Brain microvascular endothelial cell (primary cell): Measurements from ENCODE around the gene FGF12.

ENCODE experiments used
- DNase-seq: peaks from one replicate; pipeline ENCODE4 v3.0.0-alpha.2; 2020
- H3K27ac ChIP-seq: fragments of 250-450 bp; sonication (Bioruptor Pico); 2 replicates; pipeline ENCODE4 v1.5.1; 2020; ENCODE audit warnings: mild to moderate bottlenecking, moderate library complexity
- H3K27me3 ChIP-seq: fragments of 250-450 bp; sonication (Bioruptor Pico); replicated peaks from 2 replicates; pipeline ENCODE4 v1.5.1; 2020; ENCODE audit warnings: mild to moderate bottlenecking
- H3K36me3 ChIP-seq: fragments of 250-450 bp; sonication (Bioruptor Pico); replicated peaks from 2 replicates; pipeline ENCODE4 v1.5.1; 2020; ENCODE audit warnings: mild to moderate bottlenecking
- H3K4me3 ChIP-seq: 2 replicates; pipeline ENCODE4 v1.5.1; 2011; ENCODE audit warnings: low read depth, mild to moderate bottlenecking, control low read depth, low read length, moderate library complexity
- CTCF ChIP-seq: IDR thresholded peaks from 2 replicates; pipeline ENCODE4 v1.5.1; 2011; ENCODE audit warnings: low read depth, mild to moderate bottlenecking, moderate library complexity, low read length, control low read depth, inconsistent platforms; ENCODE audit errors: missing control alignments
- in situ Hi-C: cut with HindIII; loops from 2 replicates; pipeline ENCODE4 v1.10.0; 2017; ENCODE audit warnings: low sequenced_read_pairs, low pct_ligation_motif_present

Gene FGF12

DNA sequence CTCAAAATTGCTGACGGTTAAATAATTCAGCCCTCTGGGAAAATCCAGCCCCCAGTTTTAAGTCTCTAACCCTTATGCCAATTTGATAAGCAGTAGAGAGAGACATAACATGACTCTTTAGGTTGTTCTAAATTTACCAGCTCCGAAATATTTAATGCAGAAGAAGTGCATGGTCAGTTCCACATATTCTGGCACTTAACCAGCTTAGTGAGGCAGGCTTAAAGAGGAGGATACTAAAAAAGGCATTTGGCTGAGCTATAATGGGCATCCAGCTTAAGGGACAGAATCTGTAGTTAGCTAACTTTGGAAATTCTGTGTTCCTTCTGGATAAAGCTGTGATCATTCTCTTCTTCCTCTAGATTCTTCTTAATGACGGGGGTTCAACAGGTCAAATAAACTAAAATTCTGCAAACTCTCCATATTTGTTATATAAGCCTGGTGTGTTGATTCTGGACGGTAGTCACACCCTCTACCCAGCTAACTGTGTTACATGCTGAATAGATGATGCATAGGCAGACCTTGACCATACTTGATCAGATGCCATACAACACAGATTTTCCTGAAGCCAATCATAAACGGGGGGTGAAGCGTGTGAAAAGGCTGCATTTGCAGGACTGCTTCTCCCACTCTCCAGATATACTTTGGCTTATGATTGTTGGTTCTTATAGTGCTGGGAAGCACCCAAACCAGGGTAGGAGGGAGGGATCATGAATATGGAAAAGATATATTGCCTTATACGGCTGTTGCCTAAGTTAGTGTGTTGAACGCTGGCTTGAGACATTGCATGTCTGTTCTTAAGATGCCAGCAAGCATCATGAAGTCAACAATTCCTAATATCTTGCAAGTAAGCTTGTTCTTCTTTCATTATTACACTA lies 118.4 kb downstream of the FGF12 start:
- DNase-seq: no peak
- TF ChIP-seq CTCF: no peak
- Histone ChIP-seq H3K27ac (no peak overlapping the region), H3K4me3 (no peak overlapping the region), H3K36me3 (no peaks in the 10 kb centered on the region), H3K27me3 (no peaks in the 10 kb centered on the region)
- in situ Hi-C loops: no loop called here

GRCh38 chr3:192607798-192608197 lies 119.5 kb downstream of the FGF12 start:
- H3K27ac ChIP-seq: no peak overlapping the region
- in situ Hi-C loops: no loop called here

DNA sequence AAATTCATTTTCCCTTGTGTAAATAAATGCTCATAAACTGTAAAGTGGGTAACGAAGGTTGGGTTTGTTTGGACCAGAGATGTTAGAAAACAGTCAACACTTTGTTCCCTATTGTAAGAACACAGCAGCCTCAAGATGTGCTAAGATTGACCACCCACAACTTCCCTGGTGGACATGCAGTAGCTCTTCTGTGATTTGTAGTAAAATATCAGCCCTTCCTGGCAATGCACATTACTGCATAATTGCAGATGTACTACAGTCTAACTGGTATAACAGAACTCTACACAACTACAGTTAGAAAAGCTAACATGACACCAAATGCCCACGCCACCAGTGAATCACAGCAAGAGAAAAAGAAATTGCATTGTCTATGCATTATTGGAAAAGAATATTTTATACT lies 129.4 kb downstream of the FGF12 start:
- no peak for TF ChIP-seq CTCF
- DNase-seq: no peak
- Histone ChIP-seq H3K36me3 (no peaks in the 10 kb centered on the region), H3K4me3 (no peak overlapping the region), H3K27ac (no peak overlapping the region), H3K27me3 (no peaks in the 10 kb centered on the region)
- in situ Hi-C loops: no loop called here

More at GRCh38 chr3:192607798-192608197, 119.5 kb downstream of the FGF12 start:
- no peaks in the 10 kb centered on the region for H3K36me3 ChIP-seq
- H3K27me3 ChIP-seq: no peaks in the 10 kb centered on the region
- DNase-seq: no peak
- H3K4me3 ChIP-seq: no peak overlapping the region
- no peak for TF ChIP-seq CTCF

GRCh38 chr3:192597506-192597905 lies 129.8 kb downstream of the FGF12 start:
- no peaks in the 10 kb centered on the region for H3K27me3 ChIP-seq
- no peak for TF ChIP-seq CTCF
- no peak for DNase-seq
- H3K36me3 ChIP-seq: no peaks in the 10 kb centered on the region
- no peak overlapping the region for H3K4me3 ChIP-seq
- no peak overlapping the region for H3K27ac ChIP-seq
- in situ Hi-C loops: no loop called here

DNA sequence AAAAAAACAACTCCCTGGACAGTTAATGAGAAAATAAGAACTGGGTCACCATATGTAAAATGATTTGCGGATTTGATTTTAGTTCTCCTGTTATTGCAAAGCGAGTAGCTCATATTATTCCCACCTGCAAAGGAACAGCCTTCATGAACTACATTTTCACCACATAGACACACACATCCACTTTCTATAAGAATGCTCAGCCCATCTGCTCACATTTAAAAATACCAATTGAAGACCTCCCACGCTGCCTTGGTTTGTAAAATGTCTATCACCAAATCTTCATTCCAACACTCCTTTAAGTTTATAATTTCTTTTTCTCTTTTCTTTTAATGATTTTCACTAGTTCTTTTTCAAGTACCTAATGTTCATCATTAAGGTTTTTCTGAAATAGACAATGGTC lies 148.6 kb downstream of the FGF12 start:
- H3K4me3 ChIP-seq: no peak overlapping the region
- H3K27me3 ChIP-seq: no peaks in the 10 kb centered on the region
- H3K36me3 ChIP-seq: no peaks in the 10 kb centered on the region
- H3K27ac ChIP-seq: no peak overlapping the region
- in situ Hi-C loops: no loop called here
- no peak for TF ChIP-seq CTCF
- no peak for DNase-seq

- no peak for TF ChIP-seq CTCF
- Histone ChIP-seq H3K36me3 (no peaks in the 10 kb centered on the region), H3K4me3 (no peak overlapping the region), H3K27ac (no peak overlapping the region), H3K27me3 (no peaks in the 10 kb centered on the region)
- DNase-seq: no peak
- in situ Hi-C loops: no loop called here
Observed at GRCh38 chr3:192577811-192578210, 149.5 kb downstream of the FGF12 start.
